ENCODE data around the gene PPP1R15B.

PPP1R15B gene

GRCh38 chr1:204405988-204406387, 5.6 kb downstream of the PPP1R15B start:
- no peak for DNase-seq (ENCODE audit: low read depth, low spot score)
- H3K27ac ChIP-seq, result peak overlapping the region; percentile 45

GRCh38 chr1:204404629-204405028, 7.0 kb downstream of the PPP1R15B start:
- no peak for DNase-seq (ENCODE audit: low read depth, low spot score)
- no peak overlapping the region for H3K27ac ChIP-seq

- no peak for DNase-seq (ENCODE audit: low read depth, low spot score)
- no peak overlapping the region for H3K27ac ChIP-seq
These were observed 9.2 kb downstream of the PPP1R15B start for GRCh38 chr1:204402391-204402790.

GRCh38 chr1:204401730-204402129, 9.9 kb downstream of the PPP1R15B start:
- H3K27ac ChIP-seq, result no peak overlapping the region
- no peak for DNase-seq (ENCODE audit: low read depth, low spot score)

GRCh38 chr1:204400882-204401510, 10.6 kb downstream of the PPP1R15B start:
- DNase-seq (ENCODE audit: low read depth, low spot score), result no peak
- peak overlapping the region; percentile 4 for H3K27ac ChIP-seq

GRCh38 chr1:204398197-204399125, 13.2 kb downstream of the PPP1R15B start:
- no peak overlapping the region for H3K27ac ChIP-seq
- DNase-seq (ENCODE audit: low read depth, low spot score), result peak; percentile 72

- no peak overlapping the region for H3K27ac ChIP-seq
- no peak for DNase-seq (ENCODE audit: low read depth, low spot score)
These were observed 15.5 kb downstream of the PPP1R15B start for GRCh38 chr1:204396015-204396583.

GRCh38 chr1:204391629-204392028, 20.0 kb downstream of the PPP1R15B start:
- DNase-seq (ENCODE audit: low read depth, low spot score), result no peak
- no peak overlapping the region for H3K27ac ChIP-seq

GRCh38 chr1:204390751-204391466, 20.7 kb downstream of the PPP1R15B start:
- no peak for DNase-seq (ENCODE audit: low read depth, low spot score)

GRCh38 chr1:204385727-204386126, 25.9 kb downstream of the PPP1R15B start:
- DNase-seq (ENCODE audit: low read depth, low spot score), result no peak

More at GRCh38 chr1:204390751-204391466, 20.7 kb downstream of the PPP1R15B start:
- no peak overlapping the region for H3K27ac ChIP-seq

GRCh38 chr1:204384636-204385352, 26.8 kb downstream of the PPP1R15B start:
- H3K27ac ChIP-seq, result no peak overlapping the region
- DNase-seq (ENCODE audit: low read depth, low spot score), result no peak

More at GRCh38 chr1:204385727-204386126, 25.9 kb downstream of the PPP1R15B start:
- H3K27ac ChIP-seq, result no peak overlapping the region

- no peak for DNase-seq (ENCODE audit: low read depth, low spot score)
- H3K27ac ChIP-seq, result no peak overlapping the region
These were observed 28.3 kb downstream of the PPP1R15B start for GRCh38 chr1:204383163-204383904.

- DNase-seq (ENCODE audit: low read depth, low spot score), result no peak
- H3K27ac ChIP-seq, result no peak overlapping the region
These were observed 28.9 kb downstream of the PPP1R15B start for GRCh38 chr1:204382714-204383083.

GRCh38 chr1:204380293-204380831, 31.3 kb downstream of the PPP1R15B start:
- DNase-seq (ENCODE audit: low read depth, low spot score), result peak; percentile 26
- H3K27ac ChIP-seq, result peak overlapping the region; percentile 39

GRCh38 chr1:204377800-204378668, 33.6 kb downstream of the PPP1R15B start:
- DNase-seq (ENCODE audit: low read depth, low spot score), result no peak
- peak overlapping the region; percentile 40 for H3K27ac ChIP-seq

GRCh38 chr1:204376919-204377799, 34.5 kb downstream of the PPP1R15B start:
- DNase-seq (ENCODE audit: low read depth, low spot score), result no peak

GRCh38 chr1:204376465-204376864, 35.2 kb downstream of the PPP1R15B start:
- DNase-seq (ENCODE audit: low read depth, low spot score), result no peak
- H3K27ac ChIP-seq, result no peak overlapping the region

More at GRCh38 chr1:204376919-204377799, 34.5 kb downstream of the PPP1R15B start:
- peak overlapping the region; percentile 40 for H3K27ac ChIP-seq
